ENCODE data around the gene ANKS6. TPM values are rescaled to one million over a fixed set of nuclear protein-coding genes. Genes with fewer than 3 reads are reported as not detected.

The ANKS6 gene
- total RNA-seq, 3 donors from 2014 or later (not counting 1 experiment from before 2014, with no cell fraction given) = 8.1 to 12.6 (median 10.5) TPM

- H3K9me3 ChIP-seq (ENCODE audit: control insufficient read depth, insufficient read depth, low read length) = no peaks in the 10 kb centered on the region
- no peaks in the 10 kb centered on the region for H3K4me1 ChIP-seq (ENCODE audit: control insufficient read depth, insufficient read depth, low read length)
- ATAC-seq = no peak
- no peak for DNase-seq
- H3K27ac ChIP-seq (ENCODE audit: low read length) = no peak overlapping the region
- Mint-ChIP-seq H3K36me3 (no peaks in the 10 kb centered on the region), H3K27ac (no peak overlapping the region), H3K4me1 (no peaks in the 10 kb centered on the region), H3K27me3 (ENCODE audit: low read depth in 2 of 2) (peaks cover 6 to 10% of the 10 kb centered on the region in 2 donors), H3K4me3 (no peak overlapping the region), H3K9me3 (no peaks in the 10 kb centered on the region)
- intact Hi-C loops (cut with micrococcal nuclease) = no loop called here
- H3K27me3 ChIP-seq (ENCODE audit: control insufficient read depth, insufficient read depth, low read length) = no peaks in the 10 kb centered on the region
- no peak for TF ChIP-seq CTCF (IDR thresholded peaks at IDR 0.05)
- 77% methylated on average over 2 of the region's 2 CpGs for WGBS (ENCODE audit: insufficient coverage)
- H3K36me3 ChIP-seq (ENCODE audit: control insufficient read depth, insufficient read depth, low read length) = no peaks in the 10 kb centered on the region
- no peak overlapping the region for H3K4me3 ChIP-seq (ENCODE audit: low read length)
These were observed 101.4 kb downstream of the ANKS6 start for GRCh38 chr9:98694943-98695342.

- no peaks in the 10 kb centered on the region for H3K4me1 ChIP-seq (ENCODE audit: control insufficient read depth, insufficient read depth, low read length)
- Mint-ChIP-seq H3K27me3 (ENCODE audit: low read depth in 2 of 2) (peaks cover 5 to 7% of the 10 kb centered on the region in 2 donors), H3K36me3 (no peaks in the 10 kb centered on the region), H3K9me3 (no peaks in the 10 kb centered on the region), H3K27ac (no peak overlapping the region), H3K4me1 (no peaks in the 10 kb centered on the region), H3K4me3 (no peak overlapping the region)
- WGBS (ENCODE audit: insufficient coverage) = 94% methylated on average over 6 of the region's 7 CpGs
- no peak for ATAC-seq
- H3K9me3 ChIP-seq (ENCODE audit: control insufficient read depth, insufficient read depth, low read length) = no peaks in the 10 kb centered on the region
- no peak overlapping the region for H3K27ac ChIP-seq (ENCODE audit: low read length)
- intact Hi-C loops (cut with micrococcal nuclease) = no loop called here
- no peaks in the 10 kb centered on the region for H3K36me3 ChIP-seq (ENCODE audit: control insufficient read depth, insufficient read depth, low read length)
- H3K4me3 ChIP-seq (ENCODE audit: low read length) = no peak overlapping the region
- no peak for DNase-seq
- H3K27me3 ChIP-seq (ENCODE audit: control insufficient read depth, insufficient read depth, low read length) = no peaks in the 10 kb centered on the region
- TF ChIP-seq CTCF (IDR thresholded peaks at IDR 0.05) = no peak
These were observed 104.0 kb downstream of the ANKS6 start for GRCh38 chr9:98692392-98692791.

DNA sequence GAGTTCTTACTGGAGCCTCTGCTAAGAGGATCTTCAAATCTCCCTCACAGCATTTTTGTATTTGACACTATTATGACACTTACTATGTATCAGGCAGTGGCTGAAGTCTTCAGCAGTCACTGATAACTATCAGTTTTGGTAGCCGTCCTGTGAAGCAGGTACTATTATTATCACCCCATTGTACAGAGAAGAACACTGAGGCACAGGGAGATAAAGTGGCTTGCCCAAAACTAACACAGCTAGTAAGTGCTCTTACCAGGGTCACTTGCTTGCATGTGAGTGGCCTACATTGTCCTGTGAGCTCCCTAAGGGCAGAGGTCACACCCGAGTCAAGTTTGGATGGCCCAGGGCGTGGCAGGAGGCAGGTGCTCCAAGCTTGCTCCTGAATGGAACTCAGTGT lies 104.5 kb downstream of the ANKS6 start:
- no peak for TF ChIP-seq CTCF (IDR thresholded peaks at IDR 0.05)
- no peak for ATAC-seq
- Histone ChIP-seq H3K27ac (ENCODE audit: low read length) (no peak overlapping the region), H3K9me3 (ENCODE audit: control insufficient read depth, insufficient read depth, low read length) (no peaks in the 10 kb centered on the region), H3K36me3 (ENCODE audit: control insufficient read depth, insufficient read depth, low read length) (no peaks in the 10 kb centered on the region), H3K4me1 (ENCODE audit: control insufficient read depth, insufficient read depth, low read length) (no peaks in the 10 kb centered on the region), H3K27me3 (ENCODE audit: control insufficient read depth, insufficient read depth, low read length) (no peaks in the 10 kb centered on the region), H3K4me3 (ENCODE audit: low read length) (no peak overlapping the region)
- 80% methylated on average over 3 of the region's 3 CpGs for WGBS (ENCODE audit: insufficient coverage)
- H3K36me3 Mint-ChIP-seq = no peaks in the 10 kb centered on the region
- H3K9me3 Mint-ChIP-seq = no peaks in the 10 kb centered on the region
- H3K27ac Mint-ChIP-seq = no peak overlapping the region
- H3K4me1 Mint-ChIP-seq = peaks cover 0 to 3% of the 10 kb centered on the region in 2 donors
- intact Hi-C loops (cut with micrococcal nuclease) = no loop called here
- no peak overlapping the region for H3K4me3 Mint-ChIP-seq
- H3K27me3 Mint-ChIP-seq (ENCODE audit: low read depth in 2 of 2) = peaks cover 5 to 7% of the 10 kb centered on the region in 2 donors
- DNase-seq = no peak

GRCh38 chr9:98690686-98691085 lies 105.7 kb downstream of the ANKS6 start:
- no peak overlapping the region for H3K27ac Mint-ChIP-seq
- H3K4me1 ChIP-seq (ENCODE audit: control insufficient read depth, insufficient read depth, low read length) = no peaks in the 10 kb centered on the region
- no peaks in the 10 kb centered on the region for H3K36me3 ChIP-seq (ENCODE audit: control insufficient read depth, insufficient read depth, low read length)
- ATAC-seq (no peak), DNase-seq (no peak)
- no peak overlapping the region for H3K4me3 Mint-ChIP-seq
- no peaks in the 10 kb centered on the region for H3K36me3 Mint-ChIP-seq
- H3K9me3 Mint-ChIP-seq = no peaks in the 10 kb centered on the region
- no peak for TF ChIP-seq CTCF (IDR thresholded peaks at IDR 0.05)
- no peak overlapping the region for H3K4me3 ChIP-seq (ENCODE audit: low read length)
- H3K27me3 Mint-ChIP-seq (ENCODE audit: low read depth in 2 of 2) = peaks cover 0 to 5% of the 10 kb centered on the region in 2 donors
- peaks cover 0 to 7% of the 10 kb centered on the region in 2 donors for H3K4me1 Mint-ChIP-seq
- H3K27ac ChIP-seq (ENCODE audit: low read length) = no peak overlapping the region
- intact Hi-C loops (cut with micrococcal nuclease) = no loop called here
- no peaks in the 10 kb centered on the region for H3K27me3 ChIP-seq (ENCODE audit: control insufficient read depth, insufficient read depth, low read length)
- WGBS (ENCODE audit: insufficient coverage) = 73% methylated on average over 1 of the region's 1 CpG
- H3K9me3 ChIP-seq (ENCODE audit: control insufficient read depth, insufficient read depth, low read length) = no peaks in the 10 kb centered on the region

Data from natural killer cell (primary cell).